ENCODE measurements around the gene THADA.

DNA sequence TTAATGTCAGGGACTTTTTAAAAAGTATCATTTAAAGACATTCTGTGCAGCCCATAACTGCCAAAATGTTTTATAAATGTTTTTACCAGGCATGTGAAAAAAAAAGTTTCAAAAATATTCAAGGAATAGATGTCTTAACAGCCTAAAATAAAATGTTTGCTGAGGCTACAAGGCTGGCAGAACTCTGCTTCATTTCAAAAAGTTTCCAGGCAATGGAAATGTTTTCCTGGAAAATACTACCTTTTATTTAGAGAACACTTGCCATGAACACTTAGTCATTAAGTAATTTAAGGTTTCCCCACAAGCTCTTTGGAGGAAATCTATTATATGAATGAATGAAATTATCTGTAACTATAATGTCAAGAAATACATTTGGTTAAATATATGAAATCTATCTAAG, 68.8 kb downstream of the THADA start:
- no peak for TF ChIP-seq CTCF (IDR thresholded peaks at IDR 0.05; ENCODE audit: low read length)
- no peak for TF ChIP-seq EZH2 (IDR thresholded peaks at IDR 0.05; ENCODE audit: borderline replicate concordance, low read length)
